ENCODE results near the gene BACE1. TPM values are rescaled to one million over a fixed set of nuclear protein-coding genes. Genes with fewer than 3 reads are reported as not detected.

Gene BACE1
- total and polyA plus RNA-seq, 11 donors: 3.8 to 21.4 (median 14.6) TPM

DNA sequence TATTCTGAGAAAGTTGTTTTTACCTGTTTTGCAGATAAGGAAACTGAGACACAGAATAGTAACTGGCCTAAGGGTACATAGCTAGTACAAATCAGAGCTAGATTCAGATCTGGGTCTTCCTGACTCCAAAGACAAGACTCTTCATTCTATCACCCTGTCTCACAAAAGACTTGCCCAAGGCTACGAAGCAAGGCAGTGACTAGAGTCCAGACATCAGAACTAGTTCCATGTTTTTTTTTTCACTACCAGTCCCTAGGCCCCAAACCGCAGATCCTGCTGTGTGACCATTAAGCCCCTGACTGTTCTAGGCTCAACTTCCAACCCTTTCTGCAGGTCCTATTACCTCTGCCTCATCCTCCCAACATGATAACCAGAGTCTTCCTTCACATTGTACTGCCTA, 23.4 kb downstream of the BACE1 start:
- no peak for DNase-seq
- Histone ChIP-seq H3K4me3 (no peak overlapping the region), H3K36me3 (peaks cover 0 to 80% (median 68%) of the 10 kb centered on the region in 9 donors), H3K27me3 (no peaks in the 10 kb centered on the region), H3K9me3 (no peaks in the 10 kb centered on the region), H3K4me1 (no peaks in the 10 kb centered on the region), H3K27ac (no peak overlapping the region)
- WGBS, 4 donors: 97 to 100% (median 98%) methylated on average over 2 of the region's 2 CpGs
- intact Hi-C loops (cut with DNase I): no loop called here
- TF ChIP-seq POLR2A (IDR thresholded peaks at IDR 0.05) (no peak), CTCF (IDR thresholded peaks at IDR 0.05) (no peak)
- ATAC-seq: no peak

DNA sequence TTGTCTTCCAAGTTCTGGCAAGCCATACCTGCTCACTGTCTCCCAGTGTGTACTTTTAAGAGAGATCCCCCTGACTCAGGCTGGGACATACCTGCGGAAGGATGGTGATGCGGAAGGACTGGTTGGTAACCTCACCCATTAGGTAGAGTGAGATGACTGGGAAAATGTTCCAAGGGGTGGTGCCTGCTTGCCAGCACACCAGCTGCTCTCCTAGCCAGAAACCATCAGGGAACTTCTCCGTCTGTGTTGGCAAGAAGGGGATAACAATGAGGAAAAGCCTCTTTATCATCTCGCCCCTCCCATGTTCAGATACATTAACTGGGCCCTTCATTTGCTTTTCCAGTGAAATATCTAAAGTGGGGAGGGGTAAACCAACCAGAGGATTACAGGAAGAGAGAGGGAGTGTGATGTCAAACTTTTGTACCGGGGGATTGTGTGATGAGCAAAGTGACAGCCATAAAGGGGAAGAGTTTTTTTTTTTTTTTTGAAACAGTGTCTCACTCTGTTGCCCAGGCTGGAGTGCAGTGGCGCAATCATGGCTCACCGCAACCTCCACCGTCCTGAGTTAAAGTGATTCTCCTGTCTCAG, 25.2 kb downstream of the BACE1 start, which contains the start of gene BACE1-AS:
BACE1-AS (plus strand) TSS at position 538 of the 588 bp plus-strand sequence.
- Histone ChIP-seq H3K4me3 (no peak within 1 kb of the TSS), H3K4me1 (no peaks in the 10 kb centered on the region), H3K36me3 (peaks cover 0 to 96% (median 85%) of the 10 kb centered on the region in 9 donors), H3K27ac (no peak within 1 kb of the TSS), H3K27me3 (no peaks in the 10 kb centered on the region), H3K9me3 (no peaks in the 10 kb centered on the region)
- intact Hi-C loops (cut with DNase I): no loop called here
- WGBS, 4 donors: 92 to 94% (median 92%) methylated on average over 8 of the region's 8 CpGs
- TF ChIP-seq CTCF (IDR thresholded peaks at IDR 0.05) (no peak), POLR2A (IDR thresholded peaks at IDR 0.05) (no peak)
- ATAC-seq (peak in 1 of 4 donors; percentile 17), DNase-seq (no peak)

DNA sequence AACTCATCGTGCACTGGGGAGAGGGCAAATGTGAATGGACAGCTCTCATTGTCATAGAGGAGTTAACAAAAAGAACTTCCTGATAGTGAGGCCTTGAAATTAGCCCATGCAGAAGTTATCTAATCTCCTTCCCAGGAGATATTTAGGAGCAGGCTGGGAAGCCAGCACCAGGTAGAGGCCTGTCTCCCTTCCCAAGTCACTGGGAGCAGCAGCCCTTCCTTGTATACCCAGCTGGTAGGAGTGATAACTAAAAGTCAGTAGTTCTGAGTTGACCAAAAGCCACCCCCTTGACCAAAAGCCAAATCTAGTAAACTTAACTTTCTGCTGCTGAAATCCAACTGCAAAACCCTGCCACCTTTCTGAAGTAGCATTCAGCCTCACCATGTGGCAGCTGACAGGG, 26.3 kb downstream of the BACE1 start:
- TF ChIP-seq POLR2A (IDR thresholded peaks at IDR 0.05) (no peak), CTCF (IDR thresholded peaks at IDR 0.05) (no peak)
- Histone ChIP-seq H3K36me3 (peaks cover 0 to 97% (median 93%) of the 10 kb centered on the region in 9 donors), H3K4me3 (no peak overlapping the region), H3K27me3 (no peaks in the 10 kb centered on the region), H3K27ac (no peak overlapping the region), H3K4me1 (no peaks in the 10 kb centered on the region), H3K9me3 (no peaks in the 10 kb centered on the region)
- 60 to 83% (median 64%) methylated on average over 1 of the region's 1 CpG for WGBS, 4 donors
- intact Hi-C loops (cut with DNase I): no loop called here
- no peak for DNase-seq
- ATAC-seq: no peak

GRCh38 chr11:117287668-117288067, 28.4 kb downstream of the BACE1 start:
- WGBS, 4 donors: 90 to 96% (median 95%) methylated on average over 3 of the region's 3 CpGs
- intact Hi-C loops (cut with DNase I): no loop called here
- no peak for TF ChIP-seq POLR2A (IDR thresholded peaks at IDR 0.05)
- TF ChIP-seq CTCF (IDR thresholded peaks at IDR 0.05): no peak
- no peak for DNase-seq
- no peaks in the 10 kb centered on the region for H3K4me1 ChIP-seq
- H3K4me3 ChIP-seq: no peak overlapping the region
- no peak overlapping the region for H3K27ac ChIP-seq
- H3K36me3 ChIP-seq: peaks cover 0 to 100% (median 98%) of the 10 kb centered on the region in 9 donors
- no peak for ATAC-seq
- H3K9me3 ChIP-seq: no peaks in the 10 kb centered on the region
- no peaks in the 10 kb centered on the region for H3K27me3 ChIP-seq
